Astrocyte (in vitro differentiated cells and primary cell): Measurements from ENCODE around the gene KIF27. TPM values are rescaled to one million over a fixed set of nuclear protein-coding genes. Genes with fewer than 3 reads are reported as not detected.
"Not testable (repeated sequence)": the region's sequence is repeated elsewhere in the genome, so short reads cannot be mapped to it uniquely, and the experiment has no call there.

Source experiments
- DNase-seq: peaks from one replicate; pipeline ENCODE4 v3.0.0-alpha.2; 2010; ENCODE audit warnings: low read depth
- FAIRE-seq: peaks from 2 replicates; lab custom pipeline; 2011; peaks lifted over from hg19 to GRCh38; lab: Jason Lieb, UNC
- H2AFZ ChIP-seq: 2 replicates; pipeline ENCODE4 v1.6.0; 2012; ENCODE audit warnings: low read depth, low read length, inconsistent platforms
- H3K27ac ChIP-seq: 2 replicates; pipeline ENCODE4 v1.5.1; 2011; ENCODE audit warnings: low read depth, low read length, inconsistent platforms
- H3K27me3 ChIP-seq: 2 replicates; pipeline ENCODE4 v1.6.0; 2011; ENCODE audit warnings: low read length, inconsistent platforms; ENCODE audit not compliant: insufficient read depth
- H3K36me3 ChIP-seq: 2 replicates; pipeline ENCODE4 v1.5.1; 2011; ENCODE audit warnings: low read length, inconsistent platforms; ENCODE audit not compliant: insufficient read depth
- H3K4me1 ChIP-seq: 2 replicates; pipeline ENCODE4 v1.5.1; 2011; ENCODE audit warnings: low read length, inconsistent platforms; ENCODE audit not compliant: insufficient read depth
- H3K4me2 ChIP-seq: 2 replicates; pipeline ENCODE4 v1.6.0; 2012; ENCODE audit warnings: low read length, inconsistent platforms
- H3K4me3 ChIP-seq: 2 replicates; pipeline ENCODE4 v1.5.1; 2011; ENCODE audit warnings: low read depth, mild to moderate bottlenecking, low read length, inconsistent platforms; ENCODE audit not compliant: insufficient read depth
- H3K79me2 ChIP-seq: 2 replicates; pipeline ENCODE4 v1.6.0; 2012; ENCODE audit warnings: mild to moderate bottlenecking, low read length, inconsistent platforms; ENCODE audit not compliant: insufficient read depth
- H3K9ac ChIP-seq: 2 replicates; pipeline ENCODE4 v1.6.0; 2012; ENCODE audit warnings: mild to moderate bottlenecking, low read length, inconsistent platforms
- H3K9me3 ChIP-seq: 2 replicates; pipeline ENCODE4 v1.5.1; 2012; ENCODE audit warnings: low read depth, mild to moderate bottlenecking, low read length, inconsistent platforms; ENCODE audit not compliant: insufficient read depth
- H4K20me1 ChIP-seq: 2 replicates; pipeline ENCODE4 v1.6.0; 2012; ENCODE audit warnings: low read length, inconsistent platforms; ENCODE audit not compliant: insufficient read depth
- H3K27ac Mint-ChIP-seq: one replicate; pipeline ENCODE4 v1.8.0; 2021; ENCODE audit warnings: mild to moderate bottlenecking, mixed read lengths; ENCODE audit not compliant: unreplicated experiment
- H3K27me3 Mint-ChIP-seq: one replicate; pipeline ENCODE4 v1.8.0; 2021; ENCODE audit warnings: low read depth, mixed read lengths; ENCODE audit not compliant: unreplicated experiment
- H3K36me3 Mint-ChIP-seq: one replicate; pipeline ENCODE4 v1.8.0; 2021; ENCODE audit warnings: low read depth, mixed read lengths; ENCODE audit not compliant: unreplicated experiment
- H3K4me1 Mint-ChIP-seq: one replicate; pipeline ENCODE4 v1.8.0; 2021; ENCODE audit warnings: low read depth, mixed read lengths; ENCODE audit not compliant: unreplicated experiment
- H3K4me3 Mint-ChIP-seq: one replicate; pipeline ENCODE4 v1.8.0; 2021; ENCODE audit warnings: mild to moderate bottlenecking, moderate library complexity, mixed read lengths; ENCODE audit not compliant: unreplicated experiment
- H3K9me3 Mint-ChIP-seq: one replicate; pipeline ENCODE4 v1.8.0; 2021; ENCODE audit warnings: mild to moderate bottlenecking, mixed read lengths; ENCODE audit not compliant: unreplicated experiment
- total RNA-seq: library from RNA; stranded (reverse); gene quantifications from 2 replicates; pipeline ENCODE4 v1.2.1, GENCODE V29; 2021

The KIF27 gene
- total RNA-seq, 1 donor from 2014 or later, result 2.2 TPM

GRCh38 chr9:83830426-83831071 lies 90.7 kb downstream of the KIF27 start:
- H3K9ac ChIP-seq, H3K36me3 Mint-ChIP-seq, H3K36me3 ChIP-seq, H3K27me3 ChIP-seq, H3K79me2 ChIP-seq, H3K4me2 ChIP-seq, FAIRE-seq, H3K4me1 ChIP-seq, H3K9me3 Mint-ChIP-seq, H3K4me1 Mint-ChIP-seq, H3K27ac ChIP-seq, H3K4me3 ChIP-seq, H3K4me3 Mint-ChIP-seq, H4K20me1 ChIP-seq, H2AFZ ChIP-seq, DNase-seq, H3K27ac Mint-ChIP-seq, H3K9me3 ChIP-seq, H3K27me3 Mint-ChIP-seq: not testable (repeated sequence)

DNA sequence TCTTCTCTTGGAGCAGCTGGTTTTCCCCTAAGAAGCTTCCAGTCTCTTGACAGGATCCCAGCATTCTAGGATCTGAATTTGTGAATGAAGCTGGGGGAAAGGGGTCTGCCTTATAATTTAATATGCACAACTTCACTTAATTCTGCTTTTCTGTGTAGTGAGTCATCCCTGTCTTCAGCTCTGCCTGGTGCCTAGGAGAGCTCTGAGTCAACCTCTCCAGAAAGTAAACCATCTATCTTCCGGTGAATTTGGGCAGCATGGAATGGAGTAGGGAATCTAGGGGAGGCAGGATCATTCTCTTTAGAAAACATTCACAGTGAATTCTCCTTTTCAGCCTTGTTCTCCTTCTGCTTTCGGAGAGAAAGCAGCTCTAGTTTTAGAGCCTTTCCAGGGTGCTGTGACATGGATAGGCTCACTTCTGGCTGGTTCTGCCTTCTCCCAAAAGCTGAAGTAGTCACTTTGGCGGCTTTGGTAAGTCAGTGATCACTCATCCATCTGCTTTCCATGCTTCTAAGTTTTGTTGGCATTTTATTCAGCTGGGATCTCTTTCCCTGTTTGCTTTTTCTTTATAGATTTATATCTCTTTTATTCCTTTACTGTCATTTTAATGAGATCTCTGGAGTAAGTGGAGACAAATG lies 96.1 kb downstream of the KIF27 start:
- not testable (repeated sequence) for H4K20me1 ChIP-seq, H3K36me3 Mint-ChIP-seq, H3K4me1 Mint-ChIP-seq, H3K9me3 ChIP-seq, H3K27me3 Mint-ChIP-seq, FAIRE-seq, H3K27ac Mint-ChIP-seq, H3K9me3 Mint-ChIP-seq, H3K36me3 ChIP-seq, H3K4me3 Mint-ChIP-seq, H3K79me2 ChIP-seq, H3K4me1 ChIP-seq, H3K4me3 ChIP-seq, H3K27me3 ChIP-seq, H3K9ac ChIP-seq
- Histone ChIP-seq H3K4me2 (peak overlapping the region; percentile 67), H2AFZ (peak overlapping the region; percentile 54), H3K27ac (peak overlapping the region; percentile 44)
- peak; percentile 73 for DNase-seq

DNA sequence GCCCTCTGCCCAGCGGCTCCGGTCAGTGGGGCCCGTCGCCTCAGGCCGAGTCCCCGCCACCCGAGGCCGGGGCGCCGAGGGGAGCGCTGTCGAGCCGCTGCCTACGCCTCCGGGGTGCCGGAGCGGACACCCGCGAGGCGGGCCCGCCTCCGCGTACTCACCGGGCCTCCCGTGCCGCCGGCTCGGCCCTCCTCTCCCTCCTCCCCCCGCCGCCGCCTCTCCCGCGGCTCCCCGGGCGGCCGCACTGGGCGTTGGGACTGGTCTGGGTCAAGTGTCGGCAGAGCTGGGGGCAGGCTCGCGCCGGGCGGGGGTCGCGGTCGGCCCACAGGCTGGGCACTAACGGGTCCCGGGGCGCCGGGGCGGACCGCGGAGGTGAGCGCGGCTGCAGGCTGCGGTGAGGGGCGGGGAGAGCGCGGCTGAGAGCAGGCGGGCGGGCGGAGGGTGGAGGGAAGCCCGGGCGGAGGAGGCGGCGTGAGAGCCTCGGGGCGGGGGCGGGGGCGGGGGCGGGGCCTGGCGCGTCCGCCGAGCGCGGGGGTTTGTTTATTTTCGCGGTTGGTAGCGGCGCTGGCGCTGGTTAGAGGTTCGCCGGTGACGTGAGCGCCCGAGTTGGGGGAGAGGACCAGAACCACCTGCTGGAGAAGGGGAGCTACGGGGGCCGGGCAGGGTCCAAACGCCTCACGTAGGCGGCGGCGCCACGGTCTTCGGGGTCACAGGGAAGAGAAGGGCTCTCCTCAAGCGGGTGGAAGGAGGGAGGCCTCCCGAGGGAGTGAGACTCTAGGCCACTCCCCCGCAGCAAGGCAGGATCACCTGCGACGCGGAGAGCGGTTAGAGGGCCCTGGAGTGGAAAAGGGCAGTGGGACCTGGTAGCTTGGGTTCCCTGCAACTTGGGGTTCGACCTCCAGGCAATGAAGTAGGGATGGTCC lies 103.6 kb downstream of the KIF27 start, which contains the start of gene GKAP1:
Gene GKAP1 (minus strand): TSS at position 414 of the 923 bp plus-strand sequence. CDS start 11,252 bp downstream, outside the sequence.
- H3K27me3 Mint-ChIP-seq, H3K79me2 ChIP-seq, H3K27me3 ChIP-seq, H3K27ac ChIP-seq, H3K36me3 Mint-ChIP-seq, H3K4me1 ChIP-seq, H3K27ac Mint-ChIP-seq, H3K9me3 ChIP-seq, H3K9me3 Mint-ChIP-seq, H3K4me1 Mint-ChIP-seq, H3K36me3 ChIP-seq, FAIRE-seq, H4K20me1 ChIP-seq: not testable (repeated sequence)
- Histone ChIP-seq H2AFZ (peak within 1 kb of the TSS; percentile 77), H3K4me3 (peak within 1 kb of the TSS; percentile 57), H3K4me2 (peak within 1 kb of the TSS; percentile 86), H3K9ac (peak within 1 kb of the TSS; percentile 65)
- DNase-seq, result peak; percentile 26
- H3K4me3 Mint-ChIP-seq, result peak within 1 kb of the TSS; percentile 86

- peak overlapping the region; percentile 65 for H3K9ac ChIP-seq
- not testable (repeated sequence) for H3K36me3 Mint-ChIP-seq, H3K9me3 Mint-ChIP-seq, FAIRE-seq, H3K4me1 ChIP-seq, H3K4me1 Mint-ChIP-seq, H3K27me3 ChIP-seq, DNase-seq, H3K27ac Mint-ChIP-seq, H3K79me2 ChIP-seq, H3K36me3 ChIP-seq, H4K20me1 ChIP-seq, H3K9me3 ChIP-seq, H3K27me3 Mint-ChIP-seq, H3K27ac ChIP-seq
- H3K4me2 ChIP-seq, result peak overlapping the region; percentile 86
- peak overlapping the region; percentile 57 for H3K4me3 ChIP-seq
- peak overlapping the region; percentile 86 for H3K4me3 Mint-ChIP-seq
- peak overlapping the region; percentile 66 for H2AFZ ChIP-seq
These were observed 104.2 kb downstream of the KIF27 start for GRCh38 chr9:83817011-83817355.

- not testable (repeated sequence) for H3K36me3 Mint-ChIP-seq, FAIRE-seq, H3K79me2 ChIP-seq, H3K27ac Mint-ChIP-seq, H3K4me1 ChIP-seq, H3K4me1 Mint-ChIP-seq, H3K4me3 Mint-ChIP-seq, H3K4me2 ChIP-seq, H3K9ac ChIP-seq, H2AFZ ChIP-seq, H3K9me3 Mint-ChIP-seq, H3K4me3 ChIP-seq, H3K9me3 ChIP-seq, H3K27me3 ChIP-seq, H3K36me3 ChIP-seq, DNase-seq, H3K27ac ChIP-seq, H3K27me3 Mint-ChIP-seq, H4K20me1 ChIP-seq
These were observed 106.1 kb downstream of the KIF27 start for GRCh38 chr9:83815120-83815519.
